ENCODE data around the gene CNTN4.
"Not testable (repeated sequence)": the region's sequence is repeated elsewhere in the genome, so short reads cannot be mapped to it uniquely, and the experiment has no call there.

CNTN4 gene

GRCh38 chr3:2819571-2819970 is 720.9 kb downstream of the CNTN4 start:
- no peaks in the 10 kb centered on the region for H3K36me3 ChIP-seq (ENCODE audit: insufficient read depth, low read length)
- no peak for TF ChIP-seq EZH2 (IDR thresholded peaks at IDR 0.05; ENCODE audit: borderline replicate concordance, low read depth, low read length, severe bottlenecking)
- TF ChIP-seq CTCF (IDR thresholded peaks at IDR 0.05; ENCODE audit: borderline replicate concordance, extremely low read depth, low read length, poor library complexity, severe bottlenecking), result no peak
- H3K27me3 ChIP-seq (ENCODE audit: insufficient read depth, low read length, poor library complexity), result no peaks in the 10 kb centered on the region
- H4K20me1 ChIP-seq (ENCODE audit: insufficient read depth, low read length), result no peaks in the 10 kb centered on the region
- ATAC-seq (ENCODE audit: insufficient read depth, low read depth) (no peak), DNase-seq (no peak)
- H3K4me3 ChIP-seq (ENCODE audit: low read depth in 1 of 2, low read length in 2 of 2), result no peak overlapping the region
- H2AFZ ChIP-seq (ENCODE audit: low read depth, low read length), result no peak overlapping the region
- no peaks in the 10 kb centered on the region for H3K4me1 ChIP-seq (ENCODE audit: insufficient read depth, low read length)
- no peak overlapping the region for H3K27ac ChIP-seq (ENCODE audit: low read length)
- H3K9ac ChIP-seq (ENCODE audit: low read depth, low read length), result no peak overlapping the region
- H3K4me2 ChIP-seq (ENCODE audit: insufficient read depth, low read length), result no peak overlapping the region
- H3K79me2 ChIP-seq (ENCODE audit: insufficient read depth, low read length), result no peaks in the 10 kb centered on the region
- no peaks in the 10 kb centered on the region for H3K9me3 ChIP-seq (ENCODE audit: insufficient read depth, low read length, severe bottlenecking)

- DNase-seq; H4K20me1 ChIP-seq (ENCODE audit: insufficient read depth, low read length); H3K27me3 ChIP-seq (ENCODE audit: insufficient read depth, low read length, poor library complexity); H3K4me3 ChIP-seq (ENCODE audit: low read depth in 1 of 2, low read length in 2 of 2); H3K36me3 ChIP-seq (ENCODE audit: insufficient read depth, low read length); H3K9ac ChIP-seq (ENCODE audit: low read depth, low read length); H3K4me2 ChIP-seq (ENCODE audit: insufficient read depth, low read length); H3K79me2 ChIP-seq (ENCODE audit: insufficient read depth, low read length); H3K9me3 ChIP-seq (ENCODE audit: insufficient read depth, low read length, severe bottlenecking); H2AFZ ChIP-seq (ENCODE audit: low read depth, low read length); H3K4me1 ChIP-seq (ENCODE audit: insufficient read depth, low read length); H3K27ac ChIP-seq (ENCODE audit: low read length); ATAC-seq (ENCODE audit: insufficient read depth, low read depth): not testable (repeated sequence)
Measured at GRCh38 chr3:2820982-2821381, 722.3 kb downstream of the CNTN4 start.

- Histone ChIP-seq H3K4me1 (ENCODE audit: insufficient read depth, low read length) (no peaks in the 10 kb centered on the region), H3K4me3 (ENCODE audit: low read depth in 1 of 2, low read length in 2 of 2) (no peak overlapping the region), H3K79me2 (ENCODE audit: insufficient read depth, low read length) (no peaks in the 10 kb centered on the region), H3K27ac (ENCODE audit: low read length) (no peak overlapping the region), H3K9me3 (ENCODE audit: insufficient read depth, low read length, severe bottlenecking) (no peaks in the 10 kb centered on the region), H3K36me3 (ENCODE audit: insufficient read depth, low read length) (no peaks in the 10 kb centered on the region), H3K27me3 (ENCODE audit: insufficient read depth, low read length, poor library complexity) (no peaks in the 10 kb centered on the region), H4K20me1 (ENCODE audit: insufficient read depth, low read length) (no peaks in the 10 kb centered on the region), H3K4me2 (ENCODE audit: insufficient read depth, low read length) (no peak overlapping the region), H2AFZ (ENCODE audit: low read depth, low read length) (no peak overlapping the region), H3K9ac (ENCODE audit: low read depth, low read length) (no peak overlapping the region)
- no peak for DNase-seq
- ATAC-seq (ENCODE audit: insufficient read depth, low read depth), result no peak
- TF ChIP-seq CTCF (IDR thresholded peaks at IDR 0.05; ENCODE audit: borderline replicate concordance, extremely low read depth, low read length, poor library complexity, severe bottlenecking) (no peak), EZH2 (IDR thresholded peaks at IDR 0.05; ENCODE audit: borderline replicate concordance, low read depth, low read length, severe bottlenecking) (no peak)
Measured at GRCh38 chr3:2822611-2823010, 723.9 kb downstream of the CNTN4 start.

- Histone ChIP-seq H3K4me2 (ENCODE audit: insufficient read depth, low read length) (no peak overlapping the region), H4K20me1 (ENCODE audit: insufficient read depth, low read length) (no peaks in the 10 kb centered on the region), H3K9ac (ENCODE audit: low read depth, low read length) (no peak overlapping the region), H2AFZ (ENCODE audit: low read depth, low read length) (no peak overlapping the region), H3K4me3 (ENCODE audit: low read depth in 1 of 2, low read length in 2 of 2) (no peak overlapping the region), H3K79me2 (ENCODE audit: insufficient read depth, low read length) (no peaks in the 10 kb centered on the region), H3K4me1 (ENCODE audit: insufficient read depth, low read length) (no peaks in the 10 kb centered on the region), H3K9me3 (ENCODE audit: insufficient read depth, low read length, severe bottlenecking) (no peaks in the 10 kb centered on the region), H3K27me3 (ENCODE audit: insufficient read depth, low read length, poor library complexity) (no peaks in the 10 kb centered on the region), H3K36me3 (ENCODE audit: insufficient read depth, low read length) (no peaks in the 10 kb centered on the region), H3K27ac (ENCODE audit: low read length) (no peak overlapping the region)
- ATAC-seq (ENCODE audit: insufficient read depth, low read depth) (no peak), DNase-seq (no peak)
- TF ChIP-seq CTCF (IDR thresholded peaks at IDR 0.05; ENCODE audit: borderline replicate concordance, extremely low read depth, low read length, poor library complexity, severe bottlenecking) (no peak), EZH2 (IDR thresholded peaks at IDR 0.05; ENCODE audit: borderline replicate concordance, low read depth, low read length, severe bottlenecking) (no peak)
Measured at GRCh38 chr3:2823031-2823430, 724.4 kb downstream of the CNTN4 start.

All from DND-41 (cell line).